Naive B cell (primary cell): ENCODE data around the gene GRID2. TPM values are rescaled to one million over a fixed set of nuclear protein-coding genes. Genes with fewer than 3 reads are reported as not detected.

ENCODE experiments used
- ATAC-seq, 2 donors: fragments of 150-1000 bp; cut with Tn5 transposase; 2 replicates each; pipeline ENCODE4 v1.10.0; 2021; ENCODE audit warnings: low read depth in 2 of 2, mild to moderate bottlenecking in 2 of 2, moderate library complexity in 2 of 2
- DNase-seq: peaks from one replicate; pipeline ENCODE4 v3.0.0; 2022
- H3K27ac Mint-ChIP-seq, 6 donors: one replicate each; pipeline ENCODE4 v1.8.0; 2020 to 2022; ENCODE audit warnings: mild to moderate bottlenecking in 6 of 6, mixed read lengths in 6 of 6, moderate library complexity in 5 of 6, inconsistent platforms in 2 of 6
- H3K27me3 Mint-ChIP-seq, 3 donors: one replicate each; pipeline ENCODE4 v1.8.0; 2021 to 2022; ENCODE audit warnings: mixed read lengths in 3 of 3, mild to moderate bottlenecking in 1 of 3
- H3K36me3 Mint-ChIP-seq, 2 donors: one replicate each; pipeline ENCODE4 v1.8.0; 2020 to 2022; ENCODE audit warnings: mixed read lengths in 2 of 2, inconsistent platforms in 1 of 2, mild to moderate bottlenecking in 1 of 2
- H3K4me1 Mint-ChIP-seq, 3 donors: one replicate each; pipeline ENCODE4 v1.8.0; 2020 to 2022; ENCODE audit warnings: mixed read lengths in 3 of 3, inconsistent platforms in 1 of 3, mild to moderate bottlenecking in 1 of 3, moderate library complexity in 1 of 3
- H3K4me3 Mint-ChIP-seq, 8 donors: one replicate each; pipeline ENCODE4 v1.8.0; 2020 to 2022; ENCODE audit warnings: mild to moderate bottlenecking in 8 of 8, mixed read lengths in 8 of 8, moderate library complexity in 8 of 8, inconsistent platforms in 2 of 8
- H3K9me3 Mint-ChIP-seq, 7 donors: one replicate each; pipeline ENCODE4 v1.8.0; 2020 to 2022; ENCODE audit warnings: mixed read lengths in 7 of 7, mild to moderate bottlenecking in 5 of 7, inconsistent platforms in 2 of 7, moderate library complexity in 1 of 7
- polyA plus RNA-seq, 6 donors: library from polyadenylated mRNA; unstranded; fragments of 300-500 nt; fragmentation: Illumina TruSeq; gene quantifications; one replicate each; pipeline ENCODE4 v1.2.3, GENCODE V29; 2021; ENCODE audit warnings: low read depth in 6 of 6

The GRID2 gene
- polyA plus RNA-seq, 6 donors from 2014 or later, result not detected

GRCh38 chr4:93084599-93085305 lies 781.0 kb downstream of the GRID2 start:
- Mint-ChIP-seq H3K27me3 (no peaks in the 10 kb centered on the region), H3K27ac (no peak overlapping the region), H3K4me3 (no peak overlapping the region), H3K4me1 (no peaks in the 10 kb centered on the region), H3K36me3 (no peaks in the 10 kb centered on the region), H3K9me3 (peaks cover 0 to 10% (median 0%) of the 10 kb centered on the region in 7 donors)
- DNase-seq (no peak), ATAC-seq (no peak)

GRCh38 chr4:93086356-93086755 lies 782.6 kb downstream of the GRID2 start:
- Mint-ChIP-seq H3K4me1 (no peaks in the 10 kb centered on the region), H3K9me3 (peaks cover 0 to 7% (median 0%) of the 10 kb centered on the region in 7 donors), H3K36me3 (no peaks in the 10 kb centered on the region), H3K27me3 (no peaks in the 10 kb centered on the region), H3K4me3 (no peak overlapping the region), H3K27ac (no peak overlapping the region)
- ATAC-seq (no peak), DNase-seq (no peak)

- H3K36me3 Mint-ChIP-seq, result no peaks in the 10 kb centered on the region
- no peak overlapping the region for H3K27ac Mint-ChIP-seq
- DNase-seq (no peak), ATAC-seq (no peak)
- H3K27me3 Mint-ChIP-seq, result no peaks in the 10 kb centered on the region
- H3K4me3 Mint-ChIP-seq, result no peak overlapping the region
- H3K9me3 Mint-ChIP-seq, result peaks cover 0 to 7% (median 2%) of the 10 kb centered on the region in 7 donors
- H3K4me1 Mint-ChIP-seq, result no peaks in the 10 kb centered on the region
Observed at GRCh38 chr4:93092765-93093164, 789.0 kb downstream of the GRID2 start.

- Mint-ChIP-seq H3K27me3 (no peaks in the 10 kb centered on the region), H3K36me3 (no peaks in the 10 kb centered on the region), H3K4me1 (no peaks in the 10 kb centered on the region), H3K27ac (no peak overlapping the region), H3K4me3 (peak overlapping the region in 1 of 8 donors; percentile 64), H3K9me3 (peaks cover 2 to 13% (median 6%) of the 10 kb centered on the region in 7 donors)
- DNase-seq, result no peak
- ATAC-seq, result no peak
Observed at GRCh38 chr4:93103042-93103441, 799.3 kb downstream of the GRID2 start.

GRCh38 chr4:93116624-93117023 lies 812.9 kb downstream of the GRID2 start:
- no peaks in the 10 kb centered on the region for H3K27me3 Mint-ChIP-seq
- H3K27ac Mint-ChIP-seq, result no peak overlapping the region
- no peaks in the 10 kb centered on the region for H3K4me1 Mint-ChIP-seq
- peaks cover 0 to 11% (median 4%) of the 10 kb centered on the region in 7 donors for H3K9me3 Mint-ChIP-seq
- no peak for ATAC-seq
- DNase-seq, result no peak
- no peak overlapping the region for H3K4me3 Mint-ChIP-seq
- no peaks in the 10 kb centered on the region for H3K36me3 Mint-ChIP-seq

- no peak overlapping the region for H3K4me3 Mint-ChIP-seq
- no peak overlapping the region for H3K27ac Mint-ChIP-seq
- H3K9me3 Mint-ChIP-seq, result peaks cover 0 to 4% (median 0%) of the 10 kb centered on the region in 7 donors
- H3K27me3 Mint-ChIP-seq, result no peaks in the 10 kb centered on the region
- no peak for DNase-seq
- H3K4me1 Mint-ChIP-seq, result no peaks in the 10 kb centered on the region
- no peaks in the 10 kb centered on the region for H3K36me3 Mint-ChIP-seq
- ATAC-seq, result no peak
Observed at GRCh38 chr4:93127489-93127888, 823.7 kb downstream of the GRID2 start.

GRCh38 chr4:93132631-93133030 lies 828.9 kb downstream of the GRID2 start:
- no peak overlapping the region for H3K27ac Mint-ChIP-seq
- no peak overlapping the region for H3K4me3 Mint-ChIP-seq
- DNase-seq (no peak), ATAC-seq (no peak)
- H3K9me3 Mint-ChIP-seq, result peaks cover 0 to 3% (median 0%) of the 10 kb centered on the region in 7 donors
- no peaks in the 10 kb centered on the region for H3K36me3 Mint-ChIP-seq
- no peaks in the 10 kb centered on the region for H3K4me1 Mint-ChIP-seq
- H3K27me3 Mint-ChIP-seq, result no peaks in the 10 kb centered on the region

- H3K4me3 Mint-ChIP-seq, result no peak overlapping the region
- no peaks in the 10 kb centered on the region for H3K36me3 Mint-ChIP-seq
- no peaks in the 10 kb centered on the region for H3K4me1 Mint-ChIP-seq
- DNase-seq, result no peak
- no peak overlapping the region for H3K27ac Mint-ChIP-seq
- no peaks in the 10 kb centered on the region for H3K27me3 Mint-ChIP-seq
- no peak for ATAC-seq
- H3K9me3 Mint-ChIP-seq, result peaks cover 0 to 6% (median 3%) of the 10 kb centered on the region in 7 donors
Observed at GRCh38 chr4:93139118-93139517, 835.4 kb downstream of the GRID2 start.

GRCh38 chr4:93143902-93144301 lies 840.1 kb downstream of the GRID2 start:
- Mint-ChIP-seq H3K27ac (no peak overlapping the region), H3K27me3 (no peaks in the 10 kb centered on the region), H3K9me3 (peaks cover 0 to 5% (median 0%) of the 10 kb centered on the region in 7 donors), H3K4me1 (no peaks in the 10 kb centered on the region), H3K36me3 (no peaks in the 10 kb centered on the region), H3K4me3 (peak overlapping the region in 1 of 8 donors; percentile 60)
- DNase-seq (no peak), ATAC-seq (no peak)

GRCh38 chr4:93144644-93145043 lies 840.9 kb downstream of the GRID2 start:
- no peaks in the 10 kb centered on the region for H3K27me3 Mint-ChIP-seq
- no peak overlapping the region for H3K27ac Mint-ChIP-seq
- no peaks in the 10 kb centered on the region for H3K36me3 Mint-ChIP-seq
- H3K4me1 Mint-ChIP-seq, result no peaks in the 10 kb centered on the region
- ATAC-seq (no peak), DNase-seq (no peak)
- H3K9me3 Mint-ChIP-seq, result peaks cover 0 to 5% (median 0%) of the 10 kb centered on the region in 7 donors
- H3K4me3 Mint-ChIP-seq, result no peak overlapping the region

- DNase-seq (no peak), ATAC-seq (no peak)
- Mint-ChIP-seq H3K36me3 (no peaks in the 10 kb centered on the region), H3K4me1 (no peaks in the 10 kb centered on the region), H3K4me3 (no peak overlapping the region), H3K27me3 (no peaks in the 10 kb centered on the region), H3K9me3 (peaks cover 0 to 5% (median 0%) of the 10 kb centered on the region in 7 donors), H3K27ac (no peak overlapping the region)
Observed at GRCh38 chr4:93147524-93148212, 843.9 kb downstream of the GRID2 start.

GRCh38 chr4:93152491-93152890 lies 848.7 kb downstream of the GRID2 start:
- peaks cover 0 to 6% (median 3%) of the 10 kb centered on the region in 7 donors for H3K9me3 Mint-ChIP-seq
- H3K4me3 Mint-ChIP-seq, result no peak overlapping the region
- DNase-seq (no peak), ATAC-seq (no peak)
- H3K36me3 Mint-ChIP-seq, result no peaks in the 10 kb centered on the region
- H3K27ac Mint-ChIP-seq, result no peak overlapping the region
- H3K4me1 Mint-ChIP-seq, result no peaks in the 10 kb centered on the region
- no peaks in the 10 kb centered on the region for H3K27me3 Mint-ChIP-seq

- H3K36me3 Mint-ChIP-seq, result no peaks in the 10 kb centered on the region
- no peaks in the 10 kb centered on the region for H3K27me3 Mint-ChIP-seq
- H3K9me3 Mint-ChIP-seq, result peaks cover 0 to 6% (median 2%) of the 10 kb centered on the region in 7 donors
- ATAC-seq (no peak), DNase-seq (no peak)
- no peak overlapping the region for H3K27ac Mint-ChIP-seq
- H3K4me1 Mint-ChIP-seq, result no peaks in the 10 kb centered on the region
- no peak overlapping the region for H3K4me3 Mint-ChIP-seq
Observed at GRCh38 chr4:93157986-93158385, 854.2 kb downstream of the GRID2 start.

GRCh38 chr4:93168053-93168452 lies 864.3 kb downstream of the GRID2 start:
- no peak overlapping the region for H3K27ac Mint-ChIP-seq
- H3K36me3 Mint-ChIP-seq, result no peaks in the 10 kb centered on the region
- H3K9me3 Mint-ChIP-seq, result peaks cover 0 to 3% (median 0%) of the 10 kb centered on the region in 7 donors
- no peaks in the 10 kb centered on the region for H3K4me1 Mint-ChIP-seq
- no peak overlapping the region for H3K4me3 Mint-ChIP-seq
- ATAC-seq (no peak), DNase-seq (no peak)
- H3K27me3 Mint-ChIP-seq, result no peaks in the 10 kb centered on the region
